B cell (primary cell): Measurements from ENCODE around the gene PDZD7.

Experiments
- CTCF ChIP-seq: fragments of 200-600 bp; IDR thresholded peaks from one replicate; pipeline ENCODE4 v1.8.0; 2022; ENCODE audit warnings: antibody characterized with exemption, mild to moderate bottlenecking
- EZH2 ChIP-seq: IDR thresholded peaks from 2 replicates; pipeline ENCODE4 v1.6.1; 2012; ENCODE audit warnings: borderline replicate concordance, low read depth, mild to moderate bottlenecking, moderate library complexity, low read length; ENCODE audit not compliant: insufficient read depth, poor library complexity, severe bottlenecking

- TF ChIP-seq CTCF (no peak), EZH2 (no peak)
Observed at GRCh38 chr10:101005361-101005760, 25.6 kb downstream of the PDZD7 start.
